GM19035 (cell line): Measurements from ENCODE around the gene POLR1C.
"Not testable (repeated sequence)": the region's sequence is repeated elsewhere in the genome, so short reads cannot be mapped to it uniquely, and the experiment has no call there.

ENCODE experiments used
- ATAC-seq: cut with Tn5 transposase; IDR thresholded peaks from one replicate; pipeline ENCODE4 v1.9.1; 2021; ENCODE audit not compliant: unreplicated experiment

POLR1C gene

GRCh38 chr6:43491750-43492661 is 24.9 kb upstream of the POLR1C start:
- no peak for ATAC-seq

DNA sequence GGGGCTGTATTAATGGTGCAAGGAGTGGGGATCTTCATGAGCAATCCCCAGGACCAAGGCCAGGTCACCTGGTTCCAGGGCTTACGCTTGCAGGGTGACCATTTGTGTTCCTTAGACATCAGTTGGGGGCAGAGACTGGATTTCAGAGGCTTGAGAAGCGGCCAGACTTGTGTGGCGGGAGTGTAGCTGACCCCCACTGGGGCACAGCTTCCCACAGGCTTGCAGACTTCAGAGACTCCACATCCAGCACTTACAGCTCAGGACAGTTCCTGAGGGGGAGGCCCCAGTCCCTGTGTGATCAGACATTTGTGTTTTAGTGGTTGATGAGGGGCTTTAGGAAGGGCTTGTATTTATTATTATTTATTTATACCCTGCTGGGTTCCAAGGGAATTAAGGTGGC is 24.2 kb upstream of the POLR1C start:
- ATAC-seq: no peak

DNA sequence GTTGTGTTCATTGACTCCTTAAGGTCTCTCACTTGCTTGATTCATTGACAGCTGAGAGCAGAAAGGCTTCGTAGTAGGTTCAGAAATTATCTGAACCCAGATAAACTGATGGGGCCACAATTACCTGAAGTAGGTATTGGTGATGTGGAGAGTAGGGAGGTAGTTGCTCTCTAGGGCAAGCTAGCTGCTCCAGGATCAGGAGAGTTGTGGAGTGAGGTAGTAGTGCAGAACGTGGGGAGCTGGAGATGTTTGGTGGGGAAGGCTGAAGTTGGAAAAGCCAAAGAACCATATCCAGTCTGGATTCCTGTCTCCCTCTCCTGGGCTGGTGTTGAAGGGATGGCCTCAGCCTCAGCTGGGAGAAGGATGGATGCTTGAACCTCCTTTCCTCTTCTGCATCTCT is 23.7 kb upstream of the POLR1C start:
- ATAC-seq: no peak

DNA sequence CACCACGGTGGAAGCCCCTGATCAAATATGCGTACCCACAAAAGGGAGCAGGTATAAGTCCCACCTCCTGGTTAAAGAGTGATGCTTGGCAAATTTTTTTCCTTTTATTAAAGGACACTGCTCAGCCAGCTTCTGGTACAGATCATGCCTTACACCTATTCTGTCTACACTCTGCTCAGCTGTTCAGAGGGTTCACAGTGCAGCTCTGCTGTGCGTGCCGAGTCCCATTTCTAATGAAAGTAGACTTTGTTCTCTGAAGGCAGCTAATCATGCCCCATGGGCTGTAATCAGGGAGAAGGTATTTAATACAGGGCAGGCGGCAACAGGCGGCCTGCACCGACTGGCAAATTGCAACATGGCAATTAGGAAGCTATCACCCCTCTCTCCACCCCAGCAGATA is 23.1 kb upstream of the POLR1C start:
- no peak for ATAC-seq

- ATAC-seq: no peak
These were observed 22.6 kb upstream of the POLR1C start for GRCh38 chr6:43494321-43494720.

GRCh38 chr6:43494766-43495165 is 22.1 kb upstream of the POLR1C start:
- no peak for ATAC-seq

DNA sequence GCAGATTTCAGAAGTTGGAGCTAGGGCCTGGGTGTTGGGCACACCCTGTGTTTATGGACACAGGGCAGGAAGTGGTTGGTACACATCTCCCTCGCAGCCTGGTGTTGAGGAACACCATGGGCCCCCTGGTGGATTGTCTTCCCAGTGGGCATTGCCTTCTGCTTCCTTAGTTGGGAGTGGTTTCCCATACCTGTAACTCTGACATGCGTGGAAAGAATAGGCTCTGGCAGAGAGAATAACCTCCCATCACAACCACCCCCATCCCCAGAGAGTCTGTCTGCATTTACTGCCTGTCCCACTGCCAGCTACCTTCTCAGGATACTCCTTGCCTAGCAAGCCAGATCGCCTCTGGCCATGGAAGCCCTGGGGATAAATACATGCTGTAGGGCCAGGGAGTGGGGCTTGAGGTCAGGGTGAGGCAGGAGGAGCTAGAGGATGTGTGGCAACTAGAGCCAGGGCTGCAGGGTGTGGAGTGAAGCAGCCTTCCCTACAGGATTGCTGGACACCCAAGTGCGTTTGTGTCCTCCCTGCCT is 21.4 kb upstream of the POLR1C start:
- ATAC-seq: no peak

- no peak for ATAC-seq
These were observed 20.3 kb upstream of the POLR1C start for GRCh38 chr6:43496370-43497128.

DNA sequence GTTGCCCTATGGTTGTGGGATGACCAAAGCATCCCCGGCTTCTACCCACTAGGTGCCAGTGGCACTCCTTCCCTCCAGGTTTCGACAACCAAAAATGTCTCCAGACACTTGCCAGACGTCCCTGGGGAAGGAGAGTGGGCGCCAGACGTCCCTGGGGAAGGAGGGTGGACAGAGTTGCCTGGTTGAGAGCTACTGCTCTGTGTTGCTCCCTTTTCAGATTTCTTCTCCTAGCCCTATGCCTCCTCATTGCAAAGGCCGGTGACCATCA is 19.8 kb upstream of the POLR1C start:
- ATAC-seq: no peak

GRCh38 chr6:43497689-43498088 is 19.2 kb upstream of the POLR1C start:
- ATAC-seq: no peak

- ATAC-seq: not testable (repeated sequence)
These were observed 18.6 kb upstream of the POLR1C start for GRCh38 chr6:43498291-43498690.

GRCh38 chr6:43499028-43499815 is 17.7 kb upstream of the POLR1C start:
- no peak for ATAC-seq

DNA sequence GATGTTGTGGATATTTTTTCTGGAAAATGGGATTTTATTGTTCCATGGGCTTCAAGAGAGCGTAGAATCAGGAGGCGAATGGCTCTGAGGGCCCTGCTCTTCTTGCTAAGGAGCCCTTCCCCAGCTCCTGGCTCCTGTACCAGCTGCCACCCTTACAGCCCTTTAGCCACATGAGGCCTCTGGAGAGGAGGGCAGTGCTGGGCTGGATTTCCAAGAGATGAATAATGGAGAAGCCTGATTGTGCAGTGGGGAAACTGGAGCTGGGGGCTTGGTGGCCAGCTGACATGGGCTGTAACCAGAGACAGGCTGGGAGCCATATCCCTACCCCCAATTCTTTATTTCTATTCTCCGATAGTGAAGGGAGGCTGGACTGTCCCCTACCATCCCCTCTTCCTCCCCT is 16.0 kb upstream of the POLR1C start:
- no peak for ATAC-seq

GRCh38 chr6:43502666-43503065 is 14.2 kb upstream of the POLR1C start:
- ATAC-seq: no peak

DNA sequence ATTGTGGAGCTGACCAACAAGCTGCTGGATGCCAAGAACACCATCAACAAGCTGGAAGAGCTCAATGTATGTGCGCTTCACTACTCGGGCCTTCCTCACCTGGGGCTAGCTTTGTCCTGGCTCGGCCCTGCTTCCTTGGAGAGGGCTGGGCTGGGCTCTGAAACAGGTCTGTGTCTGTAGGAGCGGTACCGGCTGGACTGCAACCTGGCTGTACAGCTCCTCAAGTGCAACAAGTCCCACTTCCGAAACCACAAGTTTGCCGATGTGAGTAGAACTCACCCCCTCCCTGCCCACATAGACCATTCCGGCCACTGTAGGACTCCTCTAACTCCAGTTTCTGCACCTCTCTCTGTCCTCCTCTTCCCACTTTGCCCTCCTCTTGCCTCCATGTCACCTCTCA is 13.4 kb upstream of the POLR1C start:
- no peak for ATAC-seq

DNA sequence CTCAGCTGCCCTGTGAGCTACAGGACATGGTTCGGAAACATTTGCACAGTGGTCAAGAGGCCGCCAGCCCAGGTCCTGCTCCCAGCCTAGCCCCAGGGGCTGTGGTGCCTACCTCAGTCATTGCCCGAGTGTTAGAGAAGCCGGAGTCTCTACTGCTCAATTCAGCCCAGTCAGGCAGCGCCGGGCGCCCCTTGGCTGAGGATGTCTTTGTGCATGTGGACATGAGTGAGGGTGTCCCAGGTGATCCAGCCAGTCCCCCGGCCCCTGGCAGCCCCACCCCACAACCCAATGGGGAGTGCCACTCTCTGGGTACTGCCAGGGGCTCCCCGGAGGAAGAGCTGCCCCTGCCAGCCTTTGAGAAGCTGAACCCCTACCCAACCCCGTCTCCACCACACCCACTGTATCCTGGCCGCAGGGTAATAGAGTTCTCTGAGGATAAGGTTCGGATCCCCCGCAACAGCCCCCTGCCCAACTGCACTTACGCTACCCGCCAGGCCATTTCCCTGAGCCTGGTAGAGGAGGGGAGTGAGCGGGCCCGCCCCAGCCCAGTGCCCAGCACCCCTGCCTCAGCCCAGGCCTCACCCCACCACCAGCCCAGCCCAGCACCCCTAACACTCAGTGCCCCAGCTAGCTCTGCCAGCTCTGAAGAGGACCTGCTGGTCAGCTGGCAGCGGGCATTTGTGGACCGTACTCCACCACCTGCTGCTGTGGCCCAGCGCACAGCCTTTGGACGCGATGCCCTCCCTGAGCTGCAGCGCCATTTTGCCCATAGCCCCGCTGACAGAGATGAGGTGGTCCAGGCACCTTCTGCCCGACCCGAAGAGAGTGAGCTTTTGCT is 11.9 kb upstream of the POLR1C start:
- ATAC-seq: no peak

- no peak for ATAC-seq
These were observed 11.2 kb upstream of the POLR1C start for GRCh38 chr6:43505718-43506117.

DNA sequence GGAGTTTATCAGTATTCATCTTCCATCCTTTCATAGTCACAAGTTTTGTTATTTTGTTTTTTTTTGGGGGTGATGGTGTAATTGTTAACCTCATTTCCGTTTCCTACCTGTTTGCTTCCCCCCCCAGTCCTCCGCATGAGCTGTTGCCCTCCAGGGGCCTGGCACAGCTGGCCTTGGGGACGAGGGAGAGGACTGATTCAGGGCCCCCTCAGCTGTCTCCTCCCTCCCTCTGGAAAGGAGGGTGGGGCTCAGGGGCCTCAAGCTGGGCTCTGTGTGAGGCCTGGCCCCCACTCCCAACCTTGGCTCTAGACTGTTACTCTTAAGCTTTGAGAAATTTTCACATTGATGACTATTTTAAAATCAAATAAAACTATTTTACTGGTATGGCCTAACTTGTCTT is 10.7 kb upstream of the POLR1C start:
- ATAC-seq: no peak

- ATAC-seq: peak; percentile 55
These were observed 10.0 kb upstream of the POLR1C start for GRCh38 chr6:43506667-43507471.
